Islet of Langerhans (tissue), 1 donor: ENCODE results near the gene GRB7.
"Not testable (repeated sequence)": the region's sequence is repeated elsewhere in the genome, so short reads cannot be mapped to it uniquely, and the experiment has no call there.

Experiments used
- FAIRE-seq: peaks from one replicate; lab custom pipeline; 2011; peaks lifted over from hg19 to GRCh38; lab: Jason Lieb, UNC

Gene GRB7

DNA sequence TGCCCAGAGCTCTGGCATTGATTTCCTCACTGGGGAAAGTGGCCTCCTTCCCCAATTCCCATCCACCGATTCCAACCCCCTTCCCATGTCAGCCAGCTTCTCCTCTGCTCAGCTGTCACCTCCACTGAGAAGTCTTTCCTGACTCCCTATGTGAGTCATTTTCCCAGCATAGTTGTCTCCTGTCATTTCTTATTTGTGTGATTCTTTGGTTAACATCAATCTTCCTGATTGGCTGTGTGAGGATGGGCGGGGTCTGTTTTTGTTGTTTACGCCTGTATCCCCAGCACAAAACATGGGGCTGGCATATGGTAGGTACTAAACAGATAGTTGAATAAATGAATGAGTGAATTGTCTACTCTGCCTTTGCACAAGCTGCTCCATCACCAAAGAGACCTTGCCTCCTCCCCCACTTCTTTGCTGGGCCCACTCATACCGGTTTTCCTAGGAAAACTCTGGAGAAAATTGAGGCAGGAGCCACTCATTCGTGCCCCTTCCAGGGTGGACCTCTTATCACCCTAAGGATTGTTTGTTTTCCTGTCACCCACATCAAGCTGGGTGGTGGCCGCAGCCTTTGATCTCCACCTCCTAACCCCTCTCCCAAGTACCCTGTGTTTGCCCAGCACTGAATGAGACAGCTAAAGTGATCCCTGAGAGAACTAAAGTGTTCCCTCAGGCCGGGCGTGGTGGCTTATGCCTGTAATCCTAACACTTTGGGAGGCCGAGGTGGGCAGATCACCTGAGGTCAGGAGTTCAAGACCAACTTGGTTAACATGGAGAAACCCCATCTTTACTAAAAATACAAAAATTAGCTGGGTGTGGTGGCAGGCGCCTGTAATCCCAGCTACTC is 1.2 kb upstream of the GRB7 start:
- no peak for FAIRE-seq

DNA sequence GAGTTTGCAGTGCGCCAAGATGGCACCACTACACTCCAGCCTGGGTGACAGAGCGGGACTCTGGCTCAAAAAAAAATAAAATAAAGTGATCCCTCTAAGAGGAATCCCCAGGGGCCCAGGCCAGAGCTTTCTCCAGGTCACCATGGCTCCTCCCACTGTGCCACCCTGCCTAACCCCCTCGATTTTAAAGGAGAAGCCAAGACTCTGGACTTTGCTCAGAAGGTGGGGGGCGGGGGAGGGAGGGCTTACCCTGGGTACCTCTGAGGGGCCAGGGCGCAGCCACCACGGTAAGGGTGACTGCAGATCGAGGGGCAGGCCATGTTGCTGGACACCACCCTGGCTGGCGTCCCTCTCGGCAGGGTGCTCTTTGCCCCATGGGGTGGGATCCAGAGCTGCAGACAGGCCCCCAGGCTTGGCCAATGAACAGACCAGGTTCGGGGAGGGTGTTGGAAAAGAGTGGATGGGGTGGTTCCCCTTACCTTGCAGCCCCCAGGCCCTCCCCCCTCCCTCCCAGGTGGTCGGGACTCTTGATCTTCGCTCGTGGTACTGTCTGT is 455 bp upstream of the GRB7 start:
- FAIRE-seq, result no peak

DNA sequence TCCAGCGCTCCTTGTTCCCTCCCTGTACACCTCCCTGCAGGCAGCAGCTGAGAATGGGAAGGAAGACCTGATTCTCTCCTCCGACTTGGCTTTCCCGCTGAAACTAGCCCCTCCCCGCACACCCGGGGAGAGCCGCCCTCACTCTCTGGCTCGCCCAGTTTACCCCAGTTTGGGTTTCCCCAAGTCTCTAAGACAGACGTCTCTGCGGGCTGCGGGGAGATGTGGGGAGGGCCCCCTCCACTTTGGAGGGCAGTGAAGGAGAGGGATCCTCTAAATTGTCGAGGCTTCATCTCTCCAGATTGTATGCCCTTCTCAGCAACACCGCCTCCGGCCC is 797 bp downstream of the GRB7 start:
- no peak for FAIRE-seq

DNA sequence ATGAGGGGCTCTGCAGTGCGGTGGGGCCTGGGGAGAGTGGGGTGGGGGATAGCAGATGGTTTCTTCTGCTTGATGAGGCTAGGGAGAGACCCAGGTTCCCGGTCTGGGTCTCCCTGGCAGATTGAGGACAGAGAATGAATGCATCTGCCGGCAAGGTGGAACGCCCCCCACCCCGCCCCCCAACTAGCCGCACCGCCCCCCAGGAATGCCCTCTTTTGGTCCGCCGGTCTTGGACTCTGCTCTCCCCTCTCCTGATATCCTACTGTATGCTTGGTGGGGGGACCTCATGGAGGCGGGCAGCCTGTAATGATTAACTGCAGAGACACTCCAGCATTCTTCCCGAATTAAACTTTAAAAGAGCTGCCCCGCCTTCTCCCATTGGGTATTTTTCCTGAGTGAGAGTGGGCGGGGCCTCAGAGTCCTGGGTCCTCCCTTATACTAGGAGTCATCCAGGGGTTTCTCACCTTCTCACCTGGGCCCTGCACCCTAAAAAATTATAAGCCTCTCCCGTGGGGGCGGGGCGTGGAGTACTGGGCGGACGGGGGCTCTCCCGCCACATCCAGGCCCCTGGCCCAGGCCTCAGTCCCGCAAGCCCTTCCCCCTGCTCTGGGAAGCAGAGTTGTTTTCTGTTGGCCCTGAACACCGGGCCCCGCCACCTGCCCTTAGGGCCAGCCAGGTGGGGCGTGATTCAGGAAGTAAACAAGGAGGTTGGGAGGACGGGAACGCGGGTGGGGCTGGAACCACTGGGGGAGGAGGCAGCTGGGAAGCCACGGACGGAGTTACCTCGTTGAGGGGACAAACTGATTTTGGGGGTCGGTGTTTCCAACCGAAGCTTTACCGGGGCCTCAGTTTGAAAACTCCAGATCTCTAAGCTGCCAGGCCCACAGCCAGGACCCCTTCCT is 1.5 kb downstream of the GRB7 start:
- no peak for FAIRE-seq

DNA sequence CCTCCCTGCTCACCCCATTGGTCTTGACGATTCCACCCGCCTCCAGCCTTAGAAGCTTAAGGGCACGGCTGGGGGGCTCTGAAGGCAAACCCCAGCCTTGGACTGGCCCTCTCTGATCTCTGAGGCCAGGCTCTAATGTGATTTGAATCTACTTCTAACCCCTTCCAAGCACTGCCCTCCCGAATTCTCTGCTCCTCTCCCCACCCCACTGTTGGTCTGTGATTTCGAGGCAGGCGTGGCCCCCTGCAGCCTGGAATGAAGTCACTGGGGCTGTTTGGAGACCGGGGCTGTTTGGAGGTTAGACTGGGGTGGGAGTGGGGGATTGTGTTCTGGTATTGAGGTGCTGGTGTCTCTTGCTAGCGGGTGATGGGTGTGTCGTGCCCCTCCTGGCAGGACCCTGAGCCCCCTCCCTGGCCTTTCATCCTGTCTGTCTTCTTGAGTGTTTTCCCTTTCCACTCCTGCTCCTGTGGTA is 2.2 kb downstream of the GRB7 start:
- FAIRE-seq, result no peak

DNA sequence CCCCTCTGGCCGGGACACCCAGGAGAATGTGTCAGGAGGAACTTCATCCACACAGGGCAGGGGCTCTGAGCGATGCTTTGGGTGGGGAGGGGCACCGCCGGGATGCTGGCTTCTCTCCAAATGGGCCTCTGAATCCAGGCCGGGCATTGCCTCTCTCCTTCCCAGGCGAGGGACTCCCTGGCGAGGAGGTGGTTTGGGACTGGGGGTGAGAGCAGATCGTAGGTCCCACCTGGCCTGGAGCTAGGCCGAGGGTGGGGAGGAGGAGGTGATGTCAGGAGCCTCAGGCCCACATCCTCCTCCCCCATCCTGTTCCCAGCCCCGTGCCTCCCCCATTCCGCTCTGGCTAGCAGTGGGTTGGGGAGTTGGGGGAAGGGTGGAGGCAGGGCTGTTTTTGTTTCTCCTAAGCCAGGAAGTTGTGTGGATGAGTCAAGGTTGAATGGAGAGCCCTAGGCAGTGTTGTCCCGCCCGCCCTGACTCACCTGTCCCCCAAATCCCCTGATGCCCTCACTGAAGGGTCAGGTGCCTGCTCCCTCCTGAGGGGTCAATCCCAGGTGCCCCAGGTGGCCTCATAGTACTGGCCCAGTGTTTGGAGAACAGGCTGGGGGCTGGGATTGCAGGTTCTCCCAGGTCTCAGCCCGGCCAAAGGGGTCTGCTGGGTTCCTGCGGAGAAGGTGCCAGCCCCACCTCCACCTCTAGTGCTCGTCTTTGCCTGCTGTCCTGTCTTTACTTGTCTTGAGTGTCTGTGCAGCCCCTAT is 2.8 kb downstream of the GRB7 start:
- FAIRE-seq, result no peak

DNA sequence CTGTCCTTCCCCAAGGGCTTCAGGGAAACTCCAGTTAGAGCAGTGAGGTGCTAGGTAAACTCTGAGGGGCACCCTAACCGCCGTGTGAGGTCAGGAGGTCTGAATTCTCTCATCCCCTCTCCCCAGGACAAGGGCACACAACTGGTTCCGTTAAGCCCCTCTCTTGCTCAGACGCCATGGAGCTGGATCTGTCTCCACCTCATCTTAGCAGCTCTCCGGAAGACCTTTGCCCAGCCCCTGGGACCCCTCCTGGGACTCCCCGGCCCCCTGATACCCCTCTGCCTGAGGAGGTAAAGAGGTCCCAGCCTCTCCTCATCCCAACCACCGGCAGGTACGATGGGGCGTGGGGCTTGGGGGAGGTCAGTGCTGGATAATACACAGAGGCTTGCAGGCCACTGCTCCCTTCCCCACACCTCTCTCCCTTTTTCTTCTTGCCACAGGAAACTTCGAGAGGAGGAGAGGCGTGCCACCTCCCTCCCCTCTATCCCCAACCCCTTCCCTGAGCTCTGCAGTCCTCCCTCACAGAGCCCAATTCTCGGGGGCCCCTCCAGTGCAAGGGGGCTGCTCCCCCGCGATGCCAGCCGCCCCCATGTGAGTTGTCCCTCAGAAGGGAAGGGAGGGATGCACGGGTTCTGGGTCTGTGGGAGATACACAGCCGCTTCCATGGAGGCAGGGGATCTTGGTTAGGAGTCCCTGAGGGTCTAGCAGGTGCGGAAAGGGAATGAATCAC is 4.6 kb downstream of the GRB7 start:
- no peak for FAIRE-seq

DNA sequence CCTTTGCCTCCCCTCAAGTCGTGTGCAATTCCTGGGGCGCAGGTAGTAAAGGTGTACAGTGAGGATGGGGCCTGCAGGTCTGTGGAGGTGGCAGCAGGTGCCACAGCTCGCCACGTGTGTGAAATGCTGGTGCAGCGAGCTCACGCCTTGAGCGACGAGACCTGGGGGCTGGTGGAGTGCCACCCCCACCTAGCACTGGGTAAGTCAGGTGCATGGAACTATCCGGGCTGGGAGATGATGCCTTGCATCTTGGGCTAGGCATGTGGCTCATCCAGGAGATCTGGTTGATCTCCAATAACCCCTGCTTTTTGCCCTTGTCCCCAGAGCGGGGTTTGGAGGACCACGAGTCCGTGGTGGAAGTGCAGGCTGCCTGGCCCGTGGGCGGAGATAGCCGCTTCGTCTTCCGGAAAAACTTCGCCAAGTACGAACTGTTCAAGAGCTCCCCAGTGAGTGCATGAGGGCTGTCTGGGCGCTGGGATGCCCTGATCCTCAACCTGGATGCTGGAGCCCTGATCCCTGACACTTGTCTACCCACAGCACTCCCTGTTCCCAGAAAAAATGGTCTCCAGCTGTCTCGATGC is 5.2 kb downstream of the GRB7 start:
- no peak for FAIRE-seq

DNA sequence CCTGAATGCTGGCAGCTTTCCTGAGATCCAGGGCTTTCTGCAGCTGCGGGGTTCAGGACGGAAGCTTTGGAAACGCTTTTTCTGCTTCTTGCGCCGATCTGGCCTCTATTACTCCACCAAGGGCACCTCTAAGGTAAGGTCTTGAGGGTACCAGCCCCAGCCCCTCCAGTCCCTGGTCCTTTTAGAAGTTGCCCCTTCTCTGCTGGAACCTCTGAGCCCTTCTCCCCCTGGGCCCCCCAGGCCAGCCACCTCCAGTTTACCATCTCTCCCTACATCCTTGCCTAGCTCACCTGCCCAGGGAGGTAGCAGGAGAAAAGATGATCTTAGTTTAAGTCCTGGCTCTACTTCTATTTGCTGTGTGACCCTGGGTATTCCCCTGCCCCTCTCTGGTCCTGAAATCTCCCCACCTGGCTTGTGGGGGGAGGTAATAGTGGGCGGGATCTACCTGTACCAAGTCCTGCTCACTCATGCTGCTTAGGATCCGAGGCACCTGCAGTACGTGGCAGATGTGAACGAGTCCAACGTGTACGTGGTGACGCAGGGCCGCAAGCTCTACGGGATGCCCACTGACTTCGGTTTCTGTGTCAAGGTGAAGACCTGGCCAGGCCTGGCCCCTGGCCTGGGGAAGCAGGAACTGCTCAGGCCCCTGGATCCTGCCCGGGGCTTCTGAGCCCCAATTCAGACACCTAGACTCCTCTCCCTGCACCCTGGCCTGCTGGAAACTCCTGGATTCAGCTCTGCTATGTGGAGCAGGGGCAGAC is 6.5 kb downstream of the GRB7 start:
- no peak for FAIRE-seq

DNA sequence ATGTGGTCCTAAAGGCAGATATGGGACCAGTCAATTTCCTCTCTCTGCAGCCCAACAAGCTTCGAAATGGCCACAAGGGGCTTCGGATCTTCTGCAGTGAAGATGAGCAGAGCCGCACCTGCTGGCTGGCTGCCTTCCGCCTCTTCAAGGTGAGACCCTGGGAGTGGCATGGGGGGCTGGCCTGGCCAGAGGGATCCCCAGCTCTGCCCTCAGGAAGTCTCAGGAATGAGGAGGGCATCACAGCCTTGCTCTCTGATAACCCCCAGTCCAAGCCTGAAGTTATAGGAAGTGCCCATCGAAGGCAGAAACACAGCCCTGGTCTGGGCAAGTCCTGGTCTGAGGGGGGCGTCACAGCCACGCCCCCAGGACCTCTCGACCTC is 7.1 kb downstream of the GRB7 start:
- FAIRE-seq, result no peak

DNA sequence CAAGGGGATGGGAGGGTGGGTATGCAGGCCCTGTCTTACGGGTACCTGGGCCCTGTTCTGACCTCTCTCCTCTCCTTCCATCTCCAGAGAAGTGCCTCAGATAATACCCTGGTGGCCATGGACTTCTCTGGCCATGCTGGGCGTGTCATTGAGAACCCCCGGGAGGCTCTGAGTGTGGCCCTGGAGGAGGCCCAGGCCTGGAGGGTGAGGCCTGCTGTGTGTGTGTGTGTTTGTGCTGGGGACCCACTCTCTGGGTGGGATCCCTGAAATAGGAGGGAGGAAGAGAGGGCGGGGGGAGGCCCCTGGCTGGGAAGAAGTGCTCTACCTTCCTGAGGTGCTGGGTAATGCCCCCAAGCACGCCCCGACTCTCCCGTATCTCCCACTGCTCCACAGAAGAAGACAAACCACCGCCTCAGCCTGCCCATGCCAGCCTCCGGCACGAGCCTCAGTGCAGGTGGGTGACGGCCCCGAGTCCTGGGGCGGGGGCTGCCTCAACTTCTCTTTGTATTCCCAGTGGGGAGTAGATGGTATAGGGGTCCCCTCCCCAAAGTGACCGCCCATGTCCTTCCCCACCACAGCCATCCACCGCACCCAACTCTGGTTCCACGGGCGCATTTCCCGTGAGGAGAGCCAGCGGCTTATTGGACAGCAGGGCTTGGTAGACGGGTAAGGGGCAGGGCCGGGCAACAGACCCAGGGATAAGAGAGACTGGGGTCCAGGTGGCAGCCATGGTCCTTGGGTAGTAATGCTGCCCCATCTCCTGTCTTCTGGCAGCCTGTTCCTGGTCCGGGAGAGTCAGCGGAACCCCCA is 7.8 kb downstream of the GRB7 start:
- no peak for FAIRE-seq

DNA sequence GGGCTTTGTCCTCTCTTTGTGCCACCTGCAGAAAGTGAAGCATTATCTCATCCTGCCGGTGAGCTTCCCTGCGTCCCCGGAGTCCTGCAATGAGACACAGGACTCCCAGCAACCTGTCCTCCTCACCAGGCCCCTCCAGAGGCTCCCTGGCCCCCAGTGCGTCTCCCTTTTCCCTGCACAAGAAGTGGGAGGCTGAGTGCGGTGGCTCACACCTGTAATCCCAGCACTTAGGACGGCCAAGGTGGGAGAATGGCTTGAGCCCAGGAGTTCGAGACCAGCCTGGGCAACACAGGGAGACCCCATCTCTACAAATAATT is 8.4 kb downstream of the GRB7 start:
- no peak for FAIRE-seq

DNA sequence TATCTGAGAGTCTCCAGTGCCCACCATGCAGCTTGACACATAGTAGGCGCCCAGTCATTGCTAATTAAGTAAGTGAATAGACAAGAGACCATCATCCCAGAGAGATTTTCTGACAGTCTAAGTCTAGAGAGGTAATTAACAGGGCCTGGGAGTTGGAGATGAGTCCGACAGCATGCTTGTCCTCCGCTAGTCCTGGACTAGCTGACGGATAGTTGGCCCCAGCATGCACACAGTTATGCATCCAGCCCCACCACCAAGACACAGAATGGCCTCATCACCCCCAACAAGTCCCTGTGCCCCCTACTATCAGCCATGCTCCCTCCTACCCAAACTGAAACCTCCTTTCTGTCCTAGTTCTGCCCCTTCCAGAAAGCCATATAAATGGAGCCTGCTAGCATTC is 10.0 kb downstream of the GRB7 start:
- FAIRE-seq, result no peak

DNA sequence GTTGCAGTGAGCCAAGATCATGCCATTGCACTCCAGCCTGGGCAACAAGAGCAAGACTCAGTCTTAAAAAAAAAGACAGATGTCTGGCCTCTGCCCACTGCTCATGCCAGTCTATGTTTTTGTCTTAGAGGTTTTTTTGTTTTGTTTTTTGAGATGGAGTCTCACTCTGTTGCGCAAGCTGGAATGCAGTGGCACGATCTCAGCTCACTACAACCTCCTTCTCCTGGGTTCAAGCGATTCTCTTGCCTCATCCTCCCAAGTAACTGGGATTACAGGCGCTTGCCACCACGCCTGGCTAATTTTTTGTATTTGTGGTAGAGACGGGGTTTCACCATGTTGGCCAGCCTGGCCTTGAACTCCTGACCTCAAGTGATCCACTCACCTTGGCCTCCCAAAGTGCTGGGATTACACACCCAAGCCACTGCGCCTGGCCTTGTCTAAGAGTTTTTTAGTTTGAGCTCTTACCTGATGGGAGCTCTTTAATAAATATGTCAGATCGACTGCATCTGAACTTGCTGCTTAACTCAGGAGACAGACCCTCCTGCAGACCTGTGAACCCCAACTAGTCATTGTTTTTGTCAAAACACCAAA is 10.8 kb downstream of the GRB7 start:
- not testable (repeated sequence) for FAIRE-seq

DNA sequence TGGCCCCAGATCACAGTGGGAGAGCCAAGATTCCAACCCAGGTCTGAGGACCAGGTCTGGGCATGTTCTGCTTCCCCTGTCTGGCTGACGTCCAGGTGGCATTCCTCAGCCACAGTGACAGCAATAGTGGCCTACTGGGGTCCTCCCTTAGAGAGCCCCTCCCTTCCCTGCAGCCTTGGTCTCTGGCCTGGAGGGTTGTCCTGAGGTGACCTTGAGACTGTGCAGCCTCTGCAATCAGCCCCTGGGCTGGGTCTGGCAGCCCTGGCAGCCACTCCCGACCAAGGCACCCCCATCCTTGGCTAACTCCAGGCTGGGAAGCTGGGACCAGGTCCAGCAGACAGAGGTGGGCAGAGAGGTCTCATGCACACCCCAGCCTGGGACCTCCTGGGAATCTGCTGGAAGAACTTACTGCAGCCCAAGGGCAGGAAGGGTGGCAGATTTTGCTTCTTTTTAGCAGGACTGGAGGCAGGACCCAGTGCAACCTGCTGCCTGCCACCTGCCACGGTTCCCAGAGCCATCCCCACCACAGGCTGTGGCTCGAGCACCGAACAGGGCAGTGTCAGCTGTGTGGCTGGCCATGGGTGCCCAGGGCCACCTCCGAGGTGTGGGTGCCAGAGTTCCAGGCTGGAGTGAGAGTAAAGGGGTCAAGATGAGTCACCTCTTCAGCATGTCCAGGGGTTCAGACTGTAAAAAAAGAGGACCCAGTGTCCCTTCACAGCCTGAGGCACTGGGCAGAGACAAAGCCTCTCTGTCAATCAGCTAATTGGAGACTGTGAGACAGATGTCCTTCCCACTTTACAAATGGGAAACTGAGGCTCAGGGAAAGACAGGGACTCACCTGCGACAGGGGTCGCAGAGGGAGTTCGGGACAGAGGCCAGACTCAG is 12.6 kb downstream of the GRB7 start:
- FAIRE-seq, result no peak

DNA sequence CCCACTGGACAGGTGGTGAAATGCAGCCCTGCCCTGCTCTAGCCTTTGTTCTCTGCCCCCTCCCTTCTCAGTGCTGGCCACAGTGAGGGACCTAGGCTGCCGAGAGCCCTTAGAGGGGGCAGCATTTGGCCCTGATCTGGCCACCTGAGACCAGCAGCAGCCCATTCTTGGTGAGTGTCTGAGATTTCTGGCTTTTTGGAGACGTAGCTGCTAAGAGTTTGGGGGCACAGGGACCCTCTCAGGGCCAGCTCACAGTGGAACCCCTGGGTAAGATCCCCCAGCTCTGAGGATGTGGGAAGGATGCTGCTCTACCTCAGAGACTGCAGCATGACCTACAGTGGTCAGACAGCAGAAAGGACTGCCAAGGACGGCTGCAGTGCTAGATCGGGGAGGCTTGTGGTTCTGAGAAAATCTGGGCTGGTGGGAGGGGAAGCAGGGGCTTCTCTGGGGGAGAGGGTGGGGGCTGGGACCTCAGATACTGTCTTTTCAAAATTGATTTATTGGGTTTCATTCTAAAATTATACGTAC is 13.3 kb downstream of the GRB7 start:
- FAIRE-seq, result no peak

DNA sequence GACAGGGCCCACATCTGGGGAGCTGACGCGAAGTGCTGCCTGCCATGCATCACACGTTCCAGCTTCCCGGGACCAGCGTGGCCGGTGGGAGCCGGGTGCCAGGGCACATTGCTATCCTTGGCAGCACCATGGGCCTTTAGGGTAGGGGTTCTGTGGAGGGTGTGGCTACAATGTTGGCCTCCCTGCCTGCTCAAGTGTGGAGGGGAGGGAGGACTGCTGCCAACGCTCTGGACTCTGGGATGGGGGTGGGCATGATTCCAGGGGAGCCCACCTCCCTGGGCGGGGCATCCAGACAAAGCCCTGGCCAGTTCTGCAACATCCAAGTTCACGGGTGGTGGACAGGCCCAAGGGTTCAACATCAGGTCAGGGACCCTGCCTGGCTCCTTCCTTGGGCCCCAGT is 13.9 kb downstream of the GRB7 start:
- FAIRE-seq, result no peak

DNA sequence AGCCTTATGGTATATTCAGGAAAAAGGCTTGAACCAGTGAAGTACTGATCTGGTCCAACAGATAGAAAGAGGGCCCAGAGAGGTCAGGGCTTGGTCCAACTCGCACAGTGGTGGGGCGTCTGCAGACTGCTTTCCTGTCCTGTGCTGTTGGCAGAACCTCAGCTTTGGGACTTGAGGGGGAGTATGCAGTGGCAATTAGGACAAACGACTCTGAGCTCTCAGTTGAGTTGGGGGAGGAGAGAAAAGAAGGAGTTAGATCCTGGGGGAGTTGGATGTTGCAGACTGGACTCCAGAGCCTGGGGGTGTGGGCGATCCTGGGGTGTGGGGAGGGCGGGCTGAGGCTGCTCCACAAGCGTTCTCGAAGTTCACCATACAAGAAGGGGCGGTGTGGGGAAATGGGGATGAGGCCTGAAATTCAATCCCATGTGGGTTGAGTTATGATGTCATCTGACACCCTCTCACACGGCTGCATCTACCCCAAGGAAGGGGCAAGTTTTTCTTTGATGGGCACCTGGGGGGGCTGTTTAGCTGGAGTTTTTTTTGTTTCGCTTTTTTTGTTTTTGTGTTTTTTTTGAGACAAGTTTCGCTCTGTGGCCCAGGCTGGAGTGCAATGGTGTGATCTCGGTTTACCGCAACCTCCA is 14.6 kb downstream of the GRB7 start:
- no peak for FAIRE-seq
